ENCODE measurements around the gene TOB1.

The TOB1 gene

DNA sequence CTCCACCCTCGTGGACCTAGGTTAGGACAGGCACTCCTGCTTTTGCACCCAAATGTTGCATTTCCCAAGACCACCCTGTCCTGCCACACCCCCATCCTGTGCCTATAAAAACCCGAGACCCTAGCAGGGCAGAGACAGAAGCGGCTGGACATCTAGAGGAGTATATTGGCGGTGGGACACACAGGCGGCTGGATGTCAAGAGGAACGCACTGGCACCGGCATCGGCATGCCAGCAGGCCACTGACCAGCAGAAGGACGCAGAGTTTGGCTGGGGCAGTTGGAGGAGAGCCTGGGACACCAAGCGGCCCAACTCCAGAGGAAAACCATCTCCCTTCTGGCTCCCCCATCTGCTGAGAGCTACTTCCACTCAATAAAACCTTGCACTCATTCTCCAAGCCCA is 45.5 kb downstream of the TOB1 start:
- DNase-seq (ENCODE audit: low read depth) = no peak
- no peak overlapping the region for H3K9ac ChIP-seq (ENCODE audit: low read length)
- H3K4me3 ChIP-seq (ENCODE audit: low read length) = no peak overlapping the region
- H3K27me3 ChIP-seq (replicated peaks; ENCODE audit: control insufficient read depth, insufficient read depth, low read length) = peaks cover 48% of the 10 kb centered on the region
- H3K4me1 ChIP-seq (ENCODE audit: control insufficient read depth, insufficient read depth, low read length) = no peaks in the 10 kb centered on the region
- peaks cover 6% of the 10 kb centered on the region for H3K9me3 ChIP-seq (ENCODE audit: control insufficient read depth, low read length)
- H3K36me3 ChIP-seq (ENCODE audit: control insufficient read depth, insufficient read depth, low read length, severe bottlenecking) = no peaks in the 10 kb centered on the region

DNA sequence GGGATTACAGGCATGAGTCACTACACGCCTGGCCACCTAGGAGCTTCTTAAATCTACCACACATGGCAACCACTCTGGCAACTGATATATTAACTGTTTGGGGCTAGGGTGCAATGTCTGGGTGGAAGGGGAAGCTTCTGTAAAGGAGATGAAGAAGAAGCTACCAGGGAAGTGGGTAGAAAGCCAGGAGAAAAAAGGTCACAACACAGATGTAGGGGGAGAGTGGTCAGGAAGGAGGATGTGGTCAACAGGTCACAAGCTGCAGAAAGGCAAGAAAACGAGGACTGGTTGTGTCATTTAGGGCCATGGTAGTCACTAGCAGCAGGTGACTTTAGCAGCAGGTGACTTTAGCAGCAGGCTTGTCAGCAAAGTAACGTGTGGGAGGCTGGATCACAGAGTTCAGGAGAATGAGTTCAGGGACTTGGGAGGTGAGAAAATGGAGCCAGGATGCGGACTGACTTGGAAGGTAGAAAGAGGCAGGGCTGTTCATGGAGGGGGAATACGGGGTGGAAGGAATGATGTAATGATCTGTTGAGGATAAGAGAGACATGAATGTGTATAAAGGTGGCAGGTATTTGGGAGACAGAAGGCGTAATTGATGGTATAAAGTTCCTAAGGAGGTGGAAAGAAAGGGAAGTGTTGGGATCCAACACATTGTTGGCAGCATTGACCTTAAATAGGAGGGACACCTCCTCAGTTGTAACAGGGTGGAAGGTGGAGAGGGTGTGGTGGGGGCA is 47.1 kb downstream of the TOB1 start:
- Histone ChIP-seq H3K27me3 (replicated peaks; ENCODE audit: control insufficient read depth, insufficient read depth, low read length) (peaks cover 48% of the 10 kb centered on the region), H3K9me3 (ENCODE audit: control insufficient read depth, low read length) (peaks cover 6% of the 10 kb centered on the region), H3K4me3 (ENCODE audit: low read length) (no peak overlapping the region), H3K4me1 (ENCODE audit: control insufficient read depth, insufficient read depth, low read length) (no peaks in the 10 kb centered on the region), H3K9ac (ENCODE audit: low read length) (no peak overlapping the region), H3K36me3 (ENCODE audit: control insufficient read depth, insufficient read depth, low read length, severe bottlenecking) (no peaks in the 10 kb centered on the region)
- DNase-seq (ENCODE audit: low read depth) = no peak

DNA sequence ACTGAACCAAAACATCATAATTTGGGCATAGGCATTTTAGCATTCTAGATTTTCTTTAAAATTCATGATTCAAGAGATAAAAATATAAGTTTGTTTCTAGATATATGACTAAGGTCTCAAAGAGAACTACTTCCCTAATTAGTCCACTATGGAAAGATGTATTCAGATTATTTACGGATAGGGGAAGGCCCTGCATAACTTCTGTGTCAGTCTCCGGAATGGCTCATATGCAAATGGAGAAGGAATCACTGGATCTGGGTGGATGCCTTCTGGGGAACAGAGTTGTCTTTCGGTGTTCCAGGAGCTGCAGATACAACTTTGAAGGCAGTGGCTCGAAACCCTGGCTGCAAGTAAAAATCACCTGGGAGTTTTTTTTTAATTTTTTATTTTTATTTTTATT is 47.9 kb downstream of the TOB1 start:
- Histone ChIP-seq H3K4me3 (ENCODE audit: low read length) (no peak overlapping the region), H3K9me3 (ENCODE audit: control insufficient read depth, low read length) (peaks cover 6% of the 10 kb centered on the region), H3K27me3 (replicated peaks; ENCODE audit: control insufficient read depth, insufficient read depth, low read length) (peaks cover 42% of the 10 kb centered on the region), H3K4me1 (ENCODE audit: control insufficient read depth, insufficient read depth, low read length) (no peaks in the 10 kb centered on the region), H3K9ac (ENCODE audit: low read length) (no peak overlapping the region), H3K36me3 (ENCODE audit: control insufficient read depth, insufficient read depth, low read length, severe bottlenecking) (no peaks in the 10 kb centered on the region)
- no peak for DNase-seq (ENCODE audit: low read depth)

DNA sequence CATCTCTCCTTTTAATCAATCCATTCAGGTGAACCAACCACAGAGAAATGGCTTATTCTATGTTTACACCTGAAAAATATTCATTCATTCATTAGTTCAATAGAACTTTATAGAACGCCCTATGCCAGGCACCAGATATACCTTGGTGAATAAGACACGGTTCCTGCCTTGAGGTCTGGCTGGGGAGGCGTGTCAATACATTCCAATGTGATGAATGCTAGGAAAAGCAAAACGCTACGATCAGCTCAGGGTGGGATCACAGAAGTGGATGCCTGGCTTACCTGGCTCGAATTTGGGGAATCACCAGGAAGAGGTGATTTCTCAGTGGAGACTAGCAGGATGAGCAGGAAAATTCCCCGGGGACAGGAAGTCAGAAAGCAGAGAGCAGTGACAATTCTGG is 48.3 kb downstream of the TOB1 start:
- Histone ChIP-seq H3K4me3 (ENCODE audit: low read length) (no peak overlapping the region), H3K9me3 (ENCODE audit: control insufficient read depth, low read length) (peaks cover 4% of the 10 kb centered on the region), H3K4me1 (ENCODE audit: control insufficient read depth, insufficient read depth, low read length) (no peaks in the 10 kb centered on the region), H3K27me3 (replicated peaks; ENCODE audit: control insufficient read depth, insufficient read depth, low read length) (peaks cover 41% of the 10 kb centered on the region), H3K36me3 (ENCODE audit: control insufficient read depth, insufficient read depth, low read length, severe bottlenecking) (no peaks in the 10 kb centered on the region), H3K9ac (ENCODE audit: low read length) (no peak overlapping the region)
- DNase-seq (ENCODE audit: low read depth) = no peak

DNA sequence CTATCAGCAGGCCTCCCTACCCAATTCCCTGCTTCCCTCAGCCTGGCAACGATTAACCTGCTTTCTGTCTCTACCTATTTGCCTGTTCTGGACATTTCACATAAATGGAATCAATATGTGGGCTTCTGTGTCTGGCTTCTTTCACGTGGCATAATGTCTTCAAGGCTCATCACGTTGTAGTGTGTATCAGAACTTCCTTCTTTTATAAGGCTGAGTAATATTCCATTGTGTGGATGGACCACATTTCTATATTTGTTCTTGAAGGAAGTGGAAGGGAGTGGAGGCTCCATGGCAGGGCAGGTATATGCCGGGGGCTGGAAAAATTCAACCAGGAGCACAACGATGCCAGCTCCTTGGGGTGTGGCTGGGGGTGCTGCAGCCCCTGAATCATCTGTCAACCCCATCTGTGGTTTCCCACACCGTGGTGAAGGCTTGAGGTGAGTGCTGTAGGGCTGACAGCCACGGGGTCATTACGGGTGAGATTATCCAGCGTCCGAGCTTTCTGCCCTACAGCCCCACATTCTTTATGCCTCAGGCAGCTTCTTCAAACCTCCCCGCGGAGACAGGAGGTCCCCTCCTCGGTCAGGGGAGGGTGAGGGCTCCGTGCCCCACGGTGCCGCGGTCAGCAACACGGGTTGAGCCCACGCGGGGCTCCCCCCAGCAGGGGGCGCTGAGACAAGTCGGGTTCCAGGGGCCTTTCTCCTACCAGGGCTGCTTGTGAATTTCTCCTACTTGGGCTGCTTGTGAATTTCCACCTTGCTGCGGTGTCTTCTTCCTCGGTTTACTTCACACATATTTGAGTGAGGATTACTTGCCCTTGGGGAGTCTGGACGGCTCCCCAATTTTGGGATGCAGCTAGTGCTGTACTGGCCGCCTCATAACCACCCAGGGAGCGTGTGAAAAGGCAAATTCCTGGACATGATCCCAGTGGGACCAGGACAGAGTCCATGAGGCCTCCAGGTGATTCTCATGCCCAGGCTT is 49.1 kb downstream of the TOB1 start:
- Histone ChIP-seq H3K9me3 (ENCODE audit: control insufficient read depth, low read length) (no peaks in the 10 kb centered on the region), H3K4me3 (ENCODE audit: low read length) (no peak overlapping the region), H3K27me3 (replicated peaks; ENCODE audit: control insufficient read depth, insufficient read depth, low read length) (peaks cover 43% of the 10 kb centered on the region), H3K36me3 (ENCODE audit: control insufficient read depth, insufficient read depth, low read length, severe bottlenecking) (no peaks in the 10 kb centered on the region), H3K9ac (ENCODE audit: low read length) (no peak overlapping the region), H3K4me1 (ENCODE audit: control insufficient read depth, insufficient read depth, low read length) (no peaks in the 10 kb centered on the region)
- DNase-seq (ENCODE audit: low read depth) = peak; percentile 42

DNA sequence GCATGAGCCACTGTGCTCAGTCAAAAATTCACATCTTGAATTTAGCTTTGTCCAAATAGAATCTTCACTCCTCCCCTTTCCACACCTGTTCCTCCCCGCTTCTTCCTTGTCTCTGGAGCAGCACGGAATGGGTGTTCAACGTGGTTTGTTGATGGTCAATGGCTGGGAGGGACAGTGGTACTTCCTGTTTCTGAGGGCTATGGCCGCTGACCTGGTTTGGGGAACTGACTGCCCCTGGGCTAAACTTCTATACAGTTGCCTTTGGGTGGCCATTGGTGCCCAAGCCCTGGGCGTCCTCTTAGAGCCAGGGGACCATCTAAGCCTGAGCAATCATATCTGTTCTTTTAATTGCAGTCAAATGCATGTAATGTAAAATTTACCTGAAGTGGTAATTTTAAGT is 49.9 kb downstream of the TOB1 start:
- H3K36me3 ChIP-seq (ENCODE audit: control insufficient read depth, insufficient read depth, low read length, severe bottlenecking) = no peaks in the 10 kb centered on the region
- no peaks in the 10 kb centered on the region for H3K4me1 ChIP-seq (ENCODE audit: control insufficient read depth, insufficient read depth, low read length)
- no peak overlapping the region for H3K4me3 ChIP-seq (ENCODE audit: low read length)
- H3K9me3 ChIP-seq (ENCODE audit: control insufficient read depth, low read length) = no peaks in the 10 kb centered on the region
- DNase-seq (ENCODE audit: low read depth) = no peak
- no peak overlapping the region for H3K9ac ChIP-seq (ENCODE audit: low read length)
- peaks cover 46% of the 10 kb centered on the region for H3K27me3 ChIP-seq (replicated peaks; ENCODE audit: control insufficient read depth, insufficient read depth, low read length)

DNA sequence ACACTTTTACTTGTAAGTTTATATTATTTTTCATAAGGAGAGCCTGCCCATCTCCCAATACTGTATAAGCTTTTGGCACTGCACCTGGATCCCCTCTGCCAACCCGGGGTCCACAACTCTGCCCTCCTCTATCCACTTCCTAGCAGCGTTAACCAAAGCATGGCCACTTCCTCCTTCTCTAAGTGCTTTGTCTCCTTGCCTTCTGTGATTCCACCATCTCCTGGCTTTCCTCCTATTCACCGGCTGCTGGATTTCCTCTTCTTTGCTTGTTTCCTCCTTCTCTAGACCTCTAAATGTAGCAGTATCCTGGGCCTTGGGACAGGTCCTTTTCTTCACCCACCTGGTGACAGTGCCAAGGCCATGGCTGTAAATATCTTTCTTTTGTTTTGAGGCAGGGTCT is 50.8 kb downstream of the TOB1 start:
- Histone ChIP-seq H3K27me3 (replicated peaks; ENCODE audit: control insufficient read depth, insufficient read depth, low read length) (peaks cover 49% of the 10 kb centered on the region), H3K9ac (ENCODE audit: low read length) (no peak overlapping the region), H3K4me3 (ENCODE audit: low read length) (no peak overlapping the region), H3K4me1 (ENCODE audit: control insufficient read depth, insufficient read depth, low read length) (no peaks in the 10 kb centered on the region), H3K9me3 (ENCODE audit: control insufficient read depth, low read length) (no peaks in the 10 kb centered on the region), H3K36me3 (ENCODE audit: control insufficient read depth, insufficient read depth, low read length, severe bottlenecking) (no peaks in the 10 kb centered on the region)
- DNase-seq (ENCODE audit: low read depth) = no peak

DNA sequence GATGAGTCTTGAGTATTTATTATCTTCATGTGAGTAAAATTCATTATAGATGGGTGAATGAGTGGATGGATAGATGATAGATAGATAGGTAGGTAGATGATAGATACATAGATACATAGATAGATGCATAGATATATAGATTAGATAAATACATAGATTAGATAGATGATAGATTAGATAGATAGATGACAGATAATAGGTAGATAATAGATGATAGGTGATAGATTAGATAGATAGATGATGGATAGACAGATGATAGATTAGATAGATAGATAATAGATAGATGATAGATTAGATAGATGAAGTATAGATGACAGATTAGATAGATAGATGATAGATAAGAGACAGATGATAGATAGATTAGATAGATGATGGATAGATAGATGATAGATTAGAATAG is 52.6 kb downstream of the TOB1 start:
- Histone ChIP-seq H3K9me3 (ENCODE audit: control insufficient read depth, low read length) (no peaks in the 10 kb centered on the region), H3K36me3 (ENCODE audit: control insufficient read depth, insufficient read depth, low read length, severe bottlenecking) (no peaks in the 10 kb centered on the region), H3K9ac (ENCODE audit: low read length) (no peak overlapping the region), H3K27me3 (replicated peaks; ENCODE audit: control insufficient read depth, insufficient read depth, low read length) (peaks cover 38% of the 10 kb centered on the region), H3K4me3 (ENCODE audit: low read length) (no peak overlapping the region), H3K4me1 (ENCODE audit: control insufficient read depth, insufficient read depth, low read length) (no peaks in the 10 kb centered on the region)
- no peak for DNase-seq (ENCODE audit: low read depth)
